HepG2 (cell line): Measurements from ENCODE around the gene PRRC1. TPM values are rescaled to one million over a fixed set of nuclear protein-coding genes. Genes with fewer than 3 reads are reported as not detected.

ENCODE experiments used
- ATAC-seq: fragments of 200-7000 bp; cut with Tn5 transposase; 3 replicates; pipeline ENCODE4 v1.9.1; 2020; ENCODE audit warnings: mild to moderate bottlenecking, moderate library complexity
- BruUV-seq: library from RNA; stranded (reverse); fragments of 400-500 nt; replicated peaks from 2 replicates; lab custom pipeline; 2021; lab: Mats Ljungman, UMichigan
- CTCF ChIA-PET: fragments of 300-600 bp; formaldehyde crosslinking; extraction: SDS; loops from one replicate; lab custom pipeline; 2021; ENCODE audit warnings: low total read pairs, inconsistent platforms, low intra/inter-chr PET ratio; lab: Yijun Ruan, JAX
- POLR2A ChIA-PET: fragments of 350-600 bp; sonication (Branson Sonifier 250); formaldehyde crosslinking; loops from one replicate; lab custom pipeline; 2020; ENCODE audit warnings: antibody characterized with exemption, inconsistent platforms; lab: Yijun Ruan, JAX
- DNase-seq: peaks from one replicate; pipeline ENCODE4 v3.0.0-alpha.2; 2015; ENCODE audit warnings: low spot score
- FAIRE-seq: peaks from 3 replicates; lab custom pipeline; 2011; peaks lifted over from hg19 to GRCh38; lab: Jason Lieb, UNC
- H2AFZ ChIP-seq: one replicate; pipeline ENCODE4 v1.6.1; 2011; ENCODE audit warnings: low read length, inconsistent platforms
- H3K27ac ChIP-seq: fragments of 300-600 bp; 3 replicates; pipeline ENCODE4 v1.8.0; 2011; ENCODE audit warnings: mixed run types, mild to moderate bottlenecking, mixed read lengths, low read length, inconsistent platforms; ENCODE audit not compliant: insufficient read depth; ENCODE audit errors: extremely low read length
- H3K27me3 ChIP-seq, 2 experiments: fragments of 200-600 bp in 1 of 2; 2 replicates in 1 of 2; 3 replicates in 1 of 2; pipeline versions ENCODE4 v1.6.0 to v1.8.0; 2011; ENCODE audit warnings: low read length in 2 of 2, mild to moderate bottlenecking in 2 of 2, moderate library complexity in 2 of 2, inconsistent platforms in 1 of 2; ENCODE audit not compliant: insufficient read depth in 2 of 2, control insufficient read depth in 1 of 2
- H3K36me3 ChIP-seq, 2 experiments: fragments of 200-600 bp in 1 of 2; replicated peaks in 1 of 2; 2 replicates in 1 of 2; 3 replicates in 1 of 2; pipeline versions ENCODE4 v1.5.1 to v1.8.0; 2011; ENCODE audit warnings: low read length in 2 of 2, inconsistent platforms in 1 of 2; ENCODE audit not compliant: insufficient read depth in 2 of 2, control insufficient read depth in 1 of 2
- H3K4me1 ChIP-seq: 2 replicates; pipeline ENCODE4 v1.5.1; 2012; ENCODE audit warnings: low read length, inconsistent platforms; ENCODE audit not compliant: insufficient read depth
- H3K4me2 ChIP-seq: 2 replicates; pipeline ENCODE4 v1.6.0; 2011; ENCODE audit warnings: low read depth, low read length, inconsistent platforms
- H3K4me3 ChIP-seq, 3 experiments: fragments of 200-600 bp in 1 of 3; sonication (generic), shearing (Covaris generic) in 1 of 3; replicated peaks in 1 of 3; 2 replicates each; pipeline ENCODE4 v1.5.1; 2011 to 2016; ENCODE audit warnings: low read length in 3 of 3, inconsistent platforms in 2 of 3, low read depth in 2 of 3, mild to moderate bottlenecking in 2 of 3, control low read depth in 1 of 3, mixed read lengths in 1 of 3; ENCODE audit not compliant: insufficient read depth in 1 of 3
- H3K79me2 ChIP-seq: one replicate; pipeline ENCODE4 v1.6.1; 2011; ENCODE audit warnings: low read length, inconsistent platforms; ENCODE audit not compliant: insufficient read depth
- H3K9ac ChIP-seq: 2 replicates; pipeline ENCODE4 v1.6.0; 2011; ENCODE audit warnings: mild to moderate bottlenecking, low read depth, low read length, inconsistent platforms; ENCODE audit not compliant: insufficient read depth
- H3K9me3 ChIP-seq: 2 replicates; pipeline ENCODE4 v1.5.1; 2012; ENCODE audit warnings: mild to moderate bottlenecking, low read length
- H4K20me1 ChIP-seq: 2 replicates; pipeline ENCODE4 v1.6.0; 2011; ENCODE audit warnings: inconsistent platforms, mild to moderate bottlenecking, low read length, moderate library complexity; ENCODE audit not compliant: insufficient read depth
- DRAP1 ChIP-seq: IDR thresholded peaks from 2 replicates; pipeline ENCODE4 v1.6.1; 2016; ENCODE audit warnings: missing genetic modification reagents, missing compliant biosample characterization
- ELF3 ChIP-seq: IDR thresholded peaks from 2 replicates; pipeline ENCODE4 v1.6.1; 2016; ENCODE audit warnings: missing genetic modification reagents, missing compliant biosample characterization
- FOXA3 ChIP-seq: IDR thresholded peaks from 2 replicates; pipeline ENCODE4 v1.6.1; 2016; ENCODE audit warnings: missing genetic modification reagents, missing compliant biosample characterization
- HOXA7 ChIP-seq: sonication (generic); formaldehyde crosslinking; IDR thresholded peaks from 2 replicates; pipeline ENCODE4 v1.8.1; 2022; ENCODE audit warnings: mild to moderate bottlenecking, missing genetic modification reagents, moderate library complexity
- KAT8 ChIP-seq: IDR thresholded peaks from 2 replicates; pipeline ENCODE4 v1.6.1; 2016; ENCODE audit warnings: missing genetic modification reagents, missing compliant biosample characterization
- NR2F6 ChIP-seq, 2 experiments: IDR thresholded peaks; 2 replicates each; pipeline ENCODE4 v1.6.1; 2016; ENCODE audit warnings: antibody characterized with exemption in 1 of 2, mild to moderate bottlenecking in 1 of 2
- PRDM10 ChIP-seq: sonication (generic); formaldehyde crosslinking; IDR thresholded peaks from 2 replicates; pipeline ENCODE4 v1.4.0; 2020; ENCODE audit warnings: low read depth, missing genetic modification reagents
- RBAK ChIP-seq: sonication (generic); formaldehyde crosslinking; IDR thresholded peaks from 2 replicates; pipeline ENCODE4 v1.5.1; 2020; ENCODE audit warnings: mild to moderate bottlenecking, missing genetic modification reagents
- RBFOX2 ChIP-seq: fragments of 200-400 bp; formaldehyde crosslinking; IDR thresholded peaks from 2 replicates; pipeline ENCODE4 v1.6.1; 2017; ENCODE audit warnings: low read depth, mild to moderate bottlenecking, low read length
- RORA ChIP-seq: sonication (generic); formaldehyde crosslinking; IDR thresholded peaks from 2 replicates; pipeline ENCODE4 v1.5.0; 2020; ENCODE audit warnings: mild to moderate bottlenecking, missing genetic modification reagents, moderate library complexity
- SAP130 ChIP-seq: IDR thresholded peaks from 2 replicates; pipeline ENCODE4 v1.6.1; 2016; ENCODE audit warnings: low read depth
- SRSF1 ChIP-seq: fragments of 200-400 bp; formaldehyde crosslinking; optimal IDR thresholded peaks from 2 replicates; pipeline ENCODE3; 2017; ENCODE audit warnings: mild to moderate bottlenecking, low read depth, low read length, moderate library complexity
- SRSF9 ChIP-seq: fragments of 200-400 bp; formaldehyde crosslinking; IDR thresholded peaks from 2 replicates; pipeline ENCODE4 v1.6.1; 2018; ENCODE audit warnings: borderline replicate concordance, mild to moderate bottlenecking, low read depth, low read length; ENCODE audit not compliant: insufficient read depth, poor library complexity, severe bottlenecking
- TCF12 ChIP-seq, 2 experiments: fragments of 450-650 bp in 1 of 2; sonication (generic) in 1 of 2; formaldehyde crosslinking in 1 of 2; IDR thresholded peaks; 2 replicates each; pipeline versions ENCODE4 v1.6.1 to v1.8.0; 2017 to 2022; ENCODE audit warnings: antibody characterized with exemption in 1 of 2, mild to moderate bottlenecking in 1 of 2, missing genetic modification reagents in 1 of 2, moderate library complexity in 1 of 2
- ZBTB8A ChIP-seq: sonication (generic); formaldehyde crosslinking; IDR thresholded peaks from 2 replicates; pipeline ENCODE4 v1.4.0; 2020; ENCODE audit warnings: mild to moderate bottlenecking, low read depth, missing genetic modification reagents, borderline replicate concordance
- ZC3H4 ChIP-seq: sonication (generic); formaldehyde crosslinking; IDR thresholded peaks from 2 replicates; pipeline ENCODE4 v1.4.0; 2020; ENCODE audit warnings: missing genetic modification reagents, borderline replicate concordance
- ZNF253 ChIP-seq: sonication (generic); formaldehyde crosslinking; IDR thresholded peaks from 2 replicates; pipeline ENCODE4 v1.8.0; 2022; ENCODE audit warnings: mild to moderate bottlenecking, missing genetic modification reagents, borderline replicate concordance
- ZNF331 ChIP-seq: sonication (generic); formaldehyde crosslinking; IDR thresholded peaks from 2 replicates; pipeline ENCODE4 v1.4.0; 2020; ENCODE audit warnings: missing genetic modification reagents
- ZNF446 ChIP-seq: sonication (generic); formaldehyde crosslinking; IDR thresholded peaks from 2 replicates; pipeline ENCODE4 v1.5.0; 2020; ENCODE audit warnings: mild to moderate bottlenecking, missing genetic modification reagents
- ZNF570 ChIP-seq: sonication (generic); formaldehyde crosslinking; IDR thresholded peaks from 2 replicates; pipeline ENCODE4 v1.4.0; 2020; ENCODE audit warnings: mild to moderate bottlenecking, missing genetic modification reagents, borderline replicate concordance
- ZNF644 ChIP-seq: IDR thresholded peaks from 2 replicates; pipeline ENCODE4 v1.6.1; 2016; ENCODE audit warnings: low read depth
- WGBS: methylation state at CpG from one replicate; pipeline ENCODE4 v1.1.6; 2017; ENCODE audit warnings: low lambda C conversion rate; 5-methylcytosine and 5-hydroxymethylcytosine counted together
- in situ Hi-C: cut with HindIII; loops from 2 replicates; pipeline ENCODE4 v1.10.0; 2017; ENCODE audit warnings: low pct_unique_long_range_greater_than_20kb; ENCODE audit not compliant: extremely low pct_ligation_motif_present
- intact Hi-C: fragments of 100-400 bp; cut with micrococcal nuclease; formaldehyde crosslinking; loops from one replicate; pipeline ENCODE4 v1.10.0; 2022; ENCODE audit not compliant: unreplicated experiment
- polyA plus RNA-seq, 8 experiments: library from polyadenylated mRNA; depleted of rRNA in 3 of 8; stranded (reverse) in 7 of 8; unstranded in 1 of 8; fragments of >200 nt; fragmentation: Illumina TruSeq in 4 of 8; extraction: Trizol in 4 of 8; gene quantifications; 2 replicates each; pipeline versions ENCODE4 v1.2.1 to v1.2.3, GENCODE V29; 2011 to 2016; ENCODE audit warnings: low read depth in 4 of 8, missing spikeins in 1 of 8, mixed read lengths in 1 of 8; ENCODE audit not compliant: insufficient read depth in 1 of 8
- total RNA-seq, 5 experiments: library from RNA; depleted of rRNA; stranded (reverse); fragments of >200 nt; fragmentation: Illumina TruSeq; extraction: Trizol; gene quantifications; 2 replicates each; pipeline ENCODE4 v1.2.3, GENCODE V29; 2016; ENCODE audit warnings: low read depth in 1 of 5

Gene PRRC1
- total and polyA plus RNA-seq, 2 of the 13 experiments (the other 11 are each of a cell fraction or from before 2014, with no cell fraction given) = 48.5 to 51.9 TPM

GRCh38 chr5:127492854-127493738, 24.3 kb upstream of the PRRC1 start:
- H3K9me3 ChIP-seq = no peaks in the 10 kb centered on the region
- peak; percentile 68 for FAIRE-seq
- H3K9ac ChIP-seq = no peak overlapping the region
- DNase-seq = peak; percentile 30
- BruUV-seq = no TSS peak
- WGBS = 35% methylated on average over 3 of the region's 3 CpGs
- in situ Hi-C loops = loop anchor here (5.0 kb wide), 1 partner anchor 201 kb away; the partner anchor contains the start of gene MEGF10
- H3K79me2 ChIP-seq = no peaks in the 10 kb centered on the region
- ATAC-seq = peak; percentile 71
- no peak overlapping the region for H3K4me3 ChIP-seq
- POLR2A ChIA-PET = no interaction called here
- intact Hi-C loops = loop anchor here (1.0 kb wide), 1 partner anchor 203 kb away; the partner anchor contains the start of gene MEGF10
- no peaks in the 10 kb centered on the region for H3K27me3 ChIP-seq
- CTCF ChIA-PET = interaction anchor here (1.5 kb wide), 1 partner anchor 203 kb away, joined by 19 read pairs; the partner anchor contains the start of gene MEGF10
- H3K4me1 ChIP-seq = no peaks in the 10 kb centered on the region
- H3K27ac ChIP-seq = no peak overlapping the region
- H3K36me3 ChIP-seq = no peaks in the 10 kb centered on the region
- H3K4me2 ChIP-seq = no peak overlapping the region
- no peak overlapping the region for H2AFZ ChIP-seq
- no peaks in the 10 kb centered on the region for H4K20me1 ChIP-seq
- no peak for TF ChIP-seq NR2F6 (IDR thresholded peaks at IDR 0.05)
- no peak for TF ChIP-seq NR2F6 (CRISPR knock-in tag; IDR thresholded peaks at IDR 0.05)
- no peak for TF ChIP-seq ZNF644 (CRISPR knock-in tag)
- TF ChIP-seq ZNF331 (CRISPR knock-in tag) = no peak
- no peak for TF ChIP-seq TCF12 (IDR thresholded peaks at IDR 0.05)
- no peak for TF ChIP-seq TCF12 (CRISPR knock-in tag; IDR thresholded peaks at IDR 0.05)
- TF ChIP-seq RORA = no peak
- no peak for TF ChIP-seq RBFOX2
- TF ChIP-seq DRAP1 = no peak
- TF ChIP-seq HOXA7 (CRISPR knock-in tag) = no peak
- no peak for TF ChIP-seq ZNF570
- TF ChIP-seq SRSF1 = no peak
- TF ChIP-seq SRSF9 = no peak
- no peak for TF ChIP-seq ZNF253 (CRISPR knock-in tag)
- no peak for TF ChIP-seq ZC3H4
- no peak for TF ChIP-seq ZNF446 (CRISPR knock-in tag)
- TF ChIP-seq ZBTB8A (CRISPR knock-in tag) = no peak
- 0 out of 2 replicates have a peak, but pooled peaks have one; percentile 36 for TF ChIP-seq FOXA3 (CRISPR knock-in tag)
- TF ChIP-seq RBAK = no peak
- no peak for TF ChIP-seq PRDM10
- TF ChIP-seq ELF3 (CRISPR knock-in tag) = no peak
- no peak for TF ChIP-seq SAP130 (CRISPR knock-in tag)
- no peak for TF ChIP-seq KAT8 (CRISPR knock-in tag)
